Neural progenitor cell (in vitro differentiated cells): ENCODE measurements around the gene PNLIP.

ENCODE experiments used
- CTCF ChIP-seq: fragments of 200-600 bp; sonication (generic); IDR thresholded peaks from 2 replicates; pipeline ENCODE4 v1.5.1; 2017; ENCODE audit warnings: antibody characterized with exemption, mild to moderate bottlenecking
- EZH2 ChIP-seq: fragments of 200-600 bp; sonication (generic); IDR thresholded peaks from 2 replicates; pipeline ENCODE4 v1.6.1; 2017; ENCODE audit warnings: antibody characterized with exemption, mild to moderate bottlenecking, moderate library complexity
- EZH2phosphoT487 ChIP-seq: fragments of 200-600 bp; sonication (generic); IDR thresholded peaks from 2 replicates; pipeline ENCODE4 v1.6.1; 2017; ENCODE audit warnings: antibody characterized with exemption

DNA sequence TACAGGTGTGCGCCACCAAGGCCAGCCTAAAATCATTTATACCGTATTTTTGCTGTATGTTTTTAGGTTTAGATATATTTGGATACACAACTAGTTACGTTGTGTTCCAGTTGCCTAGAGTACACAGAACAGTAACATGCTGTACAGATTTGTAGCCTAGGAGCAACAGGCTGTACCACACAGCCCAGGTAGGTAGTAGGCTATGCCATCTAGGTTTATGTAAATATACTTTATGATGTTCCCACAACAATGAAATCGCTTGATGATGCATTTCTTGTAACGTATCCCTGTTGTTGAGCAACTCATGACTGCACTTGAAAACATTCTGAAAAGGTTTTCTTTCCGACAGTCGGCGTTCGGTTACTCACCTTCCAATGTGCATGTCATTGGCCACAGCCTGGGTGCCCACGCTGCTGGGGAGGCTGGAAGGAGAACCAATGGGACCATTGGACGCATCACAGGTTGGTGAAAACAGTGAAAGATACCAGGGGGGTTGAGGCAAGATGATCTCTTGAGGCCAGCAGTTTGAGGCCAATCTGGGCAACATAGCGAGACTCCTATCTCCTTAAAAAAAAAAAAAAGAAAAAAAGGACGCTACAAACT is 7.7 kb downstream of the PNLIP start:
- no peak for TF ChIP-seq CTCF
- TF ChIP-seq EZH2, result no peak
- TF ChIP-seq EZH2phosphoT487, result no peak
